ENCODE measurements around the gene INTS11.
"Not testable (repeated sequence)": the region's sequence is repeated elsewhere in the genome, so short reads cannot be mapped to it uniquely, and the experiment has no call there.

Gene INTS11

DNA sequence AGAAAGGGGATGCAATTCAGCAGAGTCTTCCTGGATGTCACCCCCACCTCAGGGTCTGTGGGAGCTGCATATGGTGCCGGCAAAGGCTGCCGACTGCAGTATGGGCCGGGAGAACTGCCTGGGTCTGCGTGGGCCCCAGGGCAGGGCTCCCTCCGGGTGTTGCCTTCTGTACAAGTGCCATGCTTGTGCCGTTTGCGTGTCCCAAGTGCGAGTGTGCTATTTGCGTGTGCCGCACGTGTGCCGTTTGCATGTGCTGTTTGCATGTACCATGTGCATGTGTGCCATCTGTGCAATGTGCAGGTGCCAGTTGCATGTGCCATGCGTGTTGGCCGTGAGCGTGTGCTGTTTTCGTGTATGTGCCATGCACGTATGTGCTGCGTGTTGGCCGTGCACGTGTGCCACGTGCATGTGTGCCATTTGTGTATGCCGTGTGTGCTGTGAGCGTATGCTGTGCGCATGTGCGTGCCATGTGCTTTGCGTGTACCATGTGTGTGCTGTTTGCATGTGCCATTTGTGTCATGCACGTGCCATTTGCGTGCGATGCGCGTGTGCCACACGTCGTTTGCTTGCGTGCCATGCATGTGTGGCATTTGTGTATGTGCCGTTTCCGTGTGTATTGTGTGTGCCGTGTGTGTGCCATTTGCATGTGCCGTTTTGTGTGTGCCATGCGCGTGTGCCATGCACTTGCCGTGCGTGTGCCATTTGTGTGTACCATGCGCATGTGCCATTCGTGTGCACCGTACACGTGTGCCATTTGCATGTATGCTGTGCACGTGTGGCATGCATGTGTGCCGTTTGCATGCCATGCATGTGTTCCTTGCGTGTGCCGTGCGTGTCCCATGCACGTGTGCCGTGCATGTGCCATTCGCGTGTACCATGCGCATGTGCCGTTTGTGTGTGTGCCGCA, 5.1 kb upstream of the INTS11 start:
- DNase-seq, result no peak

DNA sequence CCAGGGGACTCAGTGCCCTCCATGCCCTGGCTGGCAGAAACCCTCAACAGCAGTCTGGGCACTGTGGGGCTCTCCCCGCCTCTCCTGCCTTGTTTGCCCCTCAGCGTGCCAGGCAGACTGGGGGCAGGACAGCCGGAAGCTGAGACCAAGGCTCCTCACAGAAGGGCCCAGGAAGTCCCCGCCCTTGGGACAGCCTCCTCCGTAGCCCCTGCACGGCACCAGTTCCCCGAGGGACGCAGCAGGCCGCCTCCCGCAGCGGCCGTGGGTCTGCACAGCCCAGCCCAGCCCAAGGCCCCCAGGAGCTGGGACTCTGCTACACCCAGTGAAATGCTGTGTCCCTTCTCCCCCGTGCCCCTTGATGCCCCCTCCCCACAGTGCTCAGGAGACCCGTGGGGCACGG, 3.8 kb upstream of the INTS11 start:
- DNase-seq, result no peak

GRCh38 chr1:1327291-1327690, 2.8 kb upstream of the INTS11 start:
- DNase-seq, result no peak

DNA sequence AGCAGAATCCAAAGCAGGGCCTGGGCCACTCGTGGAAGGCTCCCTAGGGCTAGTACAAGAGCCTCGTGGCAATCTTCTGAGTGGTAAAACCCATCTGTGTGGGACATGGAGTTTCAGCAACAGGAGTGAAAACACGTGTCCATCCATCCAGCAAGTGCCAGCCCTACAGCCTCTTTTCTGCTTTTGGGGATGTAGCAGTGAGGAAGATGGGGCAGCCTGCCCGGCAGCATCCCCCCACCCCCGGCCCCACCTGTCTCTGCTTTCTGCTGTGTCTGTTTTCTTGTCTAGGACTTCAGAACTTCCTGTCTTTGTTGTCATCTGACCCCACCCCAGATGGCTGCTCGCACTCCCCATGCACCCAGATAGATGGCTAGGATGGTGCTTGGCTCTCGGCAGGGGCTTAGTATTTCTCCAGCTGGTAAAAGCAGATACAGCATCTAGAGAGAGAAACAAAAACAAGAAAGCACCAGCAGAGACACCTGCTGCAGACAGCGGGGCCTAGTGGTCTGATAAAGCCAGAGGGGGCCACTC, 1.7 kb upstream of the INTS11 start:
- no peak for DNase-seq

GRCh38 chr1:1325288-1326074, 1.0 kb upstream of the INTS11 start:
- no peak for DNase-seq

DNA sequence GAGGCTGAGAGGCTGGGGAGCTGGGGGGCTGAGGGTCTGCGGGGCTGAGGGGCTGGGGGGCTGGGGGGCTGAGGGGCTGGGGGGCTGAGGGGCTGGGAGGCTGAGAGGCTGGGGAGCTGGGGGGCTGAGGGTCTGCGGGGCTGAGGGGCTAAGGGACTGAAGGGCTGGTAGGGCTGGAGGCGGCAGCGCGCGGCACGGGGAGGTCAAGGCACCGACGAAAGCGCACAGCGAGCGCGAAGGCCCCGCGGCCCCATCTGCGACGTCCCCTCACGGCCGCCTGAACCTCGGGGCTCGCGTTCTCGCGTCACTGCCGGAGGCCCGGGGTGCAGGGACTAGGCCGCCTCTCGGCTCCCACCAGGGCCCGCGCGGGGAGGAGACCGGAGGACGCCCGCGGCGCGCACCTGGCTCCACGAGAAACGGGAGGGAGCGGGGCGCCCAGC, 356 bp downstream of the INTS11 start:
- no peak for DNase-seq

DNA sequence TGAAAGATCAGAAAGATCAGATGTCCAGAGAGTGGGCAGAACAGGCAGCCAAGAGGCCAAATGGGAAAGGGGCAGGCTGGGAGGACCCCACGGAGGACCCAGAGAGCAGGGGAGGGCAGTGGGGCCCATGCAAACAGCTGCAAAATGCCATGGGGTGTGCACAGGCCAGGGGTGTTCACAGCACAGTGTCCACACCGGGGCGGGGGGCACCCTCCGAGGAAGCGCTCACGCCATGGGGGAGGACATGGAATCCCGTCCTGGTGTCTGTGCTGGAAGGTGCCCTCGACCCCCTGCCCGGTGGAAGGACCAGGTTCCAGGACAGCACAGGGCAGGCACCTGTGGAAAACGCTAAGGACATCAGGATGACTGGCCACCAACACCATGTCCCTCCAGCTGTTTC, 1.5 kb downstream of the INTS11 start:
- DNase-seq, result no peak

DNA sequence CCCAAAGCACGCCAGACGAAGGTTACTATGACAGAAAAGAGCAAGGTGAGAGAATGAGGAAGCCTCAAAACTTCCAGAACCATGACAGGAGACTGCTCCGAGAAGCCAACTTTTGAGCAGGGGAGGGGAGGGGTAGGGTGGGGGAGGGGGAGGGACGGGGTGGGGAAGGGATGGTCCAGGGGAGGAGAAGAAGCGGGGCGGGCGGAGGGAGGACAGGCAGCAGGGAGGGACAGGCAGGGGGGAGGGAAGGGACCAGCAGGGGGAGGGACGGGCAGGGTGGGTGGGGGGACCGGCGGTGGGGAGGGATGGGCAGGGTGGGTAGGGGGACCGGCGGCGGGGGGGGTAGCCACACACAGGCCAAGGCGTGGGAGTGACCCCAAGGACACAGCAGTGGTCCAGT, 2.0 kb downstream of the INTS11 start:
- no peak for DNase-seq

DNA sequence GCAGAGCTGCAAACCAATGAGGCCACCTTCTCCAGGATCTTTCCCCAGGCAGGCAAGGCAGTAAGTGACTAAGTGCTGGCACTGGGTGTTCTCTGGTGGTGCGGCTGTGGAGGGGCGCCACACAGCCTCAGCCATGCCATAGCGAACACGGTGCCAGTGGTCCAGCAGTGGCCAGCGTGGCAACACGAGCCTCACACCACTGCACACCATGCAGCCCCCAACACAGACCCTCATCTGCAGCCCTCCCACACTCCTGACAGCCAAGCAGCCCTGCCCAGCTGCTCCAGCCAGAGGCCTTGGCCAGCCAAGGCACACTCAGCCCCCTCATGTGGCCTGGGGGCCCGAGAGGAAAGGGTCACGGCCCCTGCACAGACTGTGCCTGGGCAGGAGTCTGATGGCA, 3.0 kb downstream of the INTS11 start:
- no peak for DNase-seq

GRCh38 chr1:1320666-1321448, 3.6 kb downstream of the INTS11 start:
- no peak for DNase-seq

DNA sequence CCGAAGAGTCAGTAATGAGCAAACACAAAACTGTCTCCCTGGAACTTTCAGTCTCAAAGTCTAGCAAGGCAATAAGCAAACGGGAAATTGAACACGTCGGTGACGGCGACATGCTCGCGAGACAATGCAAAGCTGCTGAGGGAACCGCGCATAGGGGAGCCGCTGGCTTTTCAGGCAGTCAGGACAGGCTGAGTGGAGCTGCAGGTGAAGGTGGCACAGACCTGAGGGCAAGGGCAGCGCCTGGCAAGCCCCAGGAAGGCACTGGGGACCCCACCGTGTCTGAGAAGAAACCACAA, 4.9 kb downstream of the INTS11 start:
- DNase-seq, result no peak

DNA sequence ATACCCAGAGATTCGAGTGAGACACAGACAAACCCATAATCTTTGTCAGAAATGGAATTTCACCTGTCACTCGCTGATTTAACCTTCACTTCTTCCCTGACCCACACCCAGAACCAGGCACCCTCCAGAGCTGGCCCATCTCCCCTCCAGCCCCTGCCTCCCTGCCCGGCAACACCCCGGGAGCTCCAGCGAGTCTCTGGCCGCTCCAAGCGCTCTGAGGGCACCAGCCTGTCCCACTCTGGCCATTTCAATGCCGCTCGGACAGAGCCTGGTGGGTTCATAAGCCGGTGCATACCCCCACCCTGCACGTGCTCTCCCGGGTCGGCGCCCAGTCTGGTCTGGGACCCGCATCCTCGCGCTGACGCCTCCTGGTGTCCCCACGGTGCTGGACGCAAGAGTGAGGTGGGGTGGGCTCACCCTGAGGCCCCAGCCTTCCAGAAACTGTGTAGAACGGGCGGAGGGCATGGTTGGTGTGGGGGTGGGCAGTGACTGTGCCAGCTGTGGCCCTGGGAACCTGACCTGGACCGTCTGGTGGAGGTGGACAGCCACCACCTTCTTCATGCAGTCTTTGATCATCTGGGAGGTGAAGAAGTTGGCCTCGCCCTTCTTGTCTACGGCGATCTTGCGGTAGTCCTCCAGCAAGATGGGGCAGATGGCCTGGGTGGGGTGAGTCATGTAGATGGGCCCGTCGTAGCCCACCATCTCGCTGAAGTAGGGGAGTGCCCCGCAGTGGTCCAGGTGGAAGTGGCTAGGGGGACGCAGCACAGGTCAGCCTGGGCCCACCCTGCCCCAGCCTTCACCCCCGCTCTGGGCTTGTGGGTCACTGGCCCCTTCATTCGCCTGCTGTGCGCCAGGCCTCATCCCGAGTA, 5.4 kb downstream of the INTS11 start:
- no peak for DNase-seq

- DNase-seq, result no peak
These were observed 6.3 kb downstream of the INTS11 start for GRCh38 chr1:1318131-1318652.

GRCh38 chr1:1317420-1317819, 7.0 kb downstream of the INTS11 start:
- DNase-seq, result no peak

GRCh38 chr1:1316199-1316598, 8.3 kb downstream of the INTS11 start:
- DNase-seq, result not testable (repeated sequence)

GRCh38 chr1:1315435-1315954, 9.0 kb downstream of the INTS11 start:
- no peak for DNase-seq

GRCh38 chr1:1314678-1315335, 9.7 kb downstream of the INTS11 start:
- DNase-seq, result no peak

DNA sequence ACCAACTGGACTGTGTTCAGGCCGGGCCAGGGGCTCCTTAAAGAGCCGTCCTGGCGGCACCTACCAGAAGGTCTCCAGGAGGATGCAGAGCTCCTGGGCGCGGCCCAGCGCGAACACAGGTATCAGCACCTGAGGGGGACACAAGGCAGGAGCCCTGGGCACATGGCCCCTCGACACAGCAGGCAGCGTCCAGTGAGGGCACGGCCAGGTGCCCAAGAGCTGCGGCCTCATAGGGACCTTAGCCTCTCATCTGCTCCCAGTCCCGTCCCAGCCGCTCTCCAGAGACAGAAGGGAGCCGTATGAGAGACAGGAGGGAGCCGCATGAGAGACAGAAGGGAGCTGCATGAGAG, 10.2 kb downstream of the INTS11 start:
- DNase-seq, result no peak

- DNase-seq, result no peak
These were observed 10.8 kb downstream of the INTS11 start for GRCh38 chr1:1313500-1314236.
